GM18873 (cell line): ENCODE data around the gene ASB18.
"Not testable (repeated sequence)": the region's sequence is repeated elsewhere in the genome, so short reads cannot be mapped to it uniquely, and the experiment has no call there.

ENCODE experiments used
- ATAC-seq: cut with Tn5 transposase; IDR thresholded peaks from one replicate; pipeline ENCODE4 v1.9.1; 2021; ENCODE audit warnings: mild to moderate bottlenecking, moderate library complexity, moderate number of reproducible peaks; ENCODE audit not compliant: unreplicated experiment, low FRiP score

The ASB18 gene, protein sequence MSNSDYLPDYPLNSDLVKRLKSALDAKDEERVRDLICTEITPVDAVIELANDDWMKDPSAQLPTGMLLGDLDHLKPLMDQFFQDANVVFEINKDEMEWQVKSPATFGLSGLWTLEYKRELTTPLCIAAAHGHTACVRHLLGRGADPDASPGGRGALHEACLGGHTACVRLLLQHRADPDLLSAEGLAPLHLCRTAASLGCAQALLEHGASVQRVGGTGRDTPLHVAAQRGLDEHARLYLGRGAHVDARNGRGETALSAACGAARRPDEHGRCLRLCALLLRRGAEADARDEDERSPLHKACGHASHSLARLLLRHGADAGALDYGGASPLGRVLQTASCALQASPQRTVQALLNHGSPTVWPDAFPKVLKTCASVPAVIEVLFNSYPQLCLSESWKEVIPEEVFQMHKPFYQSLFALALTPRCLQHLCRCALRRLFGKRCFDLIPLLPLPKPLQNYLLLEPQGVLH

DNA sequence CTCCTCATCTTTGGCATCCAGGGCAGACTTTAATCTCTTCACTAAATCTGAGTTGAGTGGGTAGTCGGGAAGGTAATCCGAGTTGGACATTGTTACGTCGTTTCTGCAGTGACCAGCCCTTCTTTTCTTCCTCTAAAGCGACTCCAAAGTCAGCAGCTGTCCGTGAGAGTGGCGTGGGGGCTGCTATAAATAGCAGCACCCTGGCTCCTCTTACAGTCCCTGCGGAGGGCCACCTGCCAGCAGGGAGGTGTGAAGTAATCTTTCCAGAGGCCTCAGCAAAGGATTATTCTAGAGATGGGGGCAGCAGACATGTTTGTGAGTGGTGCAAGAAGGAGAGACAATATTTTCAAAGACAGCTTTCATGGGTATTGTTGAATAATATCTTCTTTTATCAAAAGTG, at the start of gene ASB18:
ASB18 (minus strand) TSS at position 151 of the 400 bp plus-strand sequence; CDS start at position 90, 61 bp downstream.
- no peak for ATAC-seq

DNA sequence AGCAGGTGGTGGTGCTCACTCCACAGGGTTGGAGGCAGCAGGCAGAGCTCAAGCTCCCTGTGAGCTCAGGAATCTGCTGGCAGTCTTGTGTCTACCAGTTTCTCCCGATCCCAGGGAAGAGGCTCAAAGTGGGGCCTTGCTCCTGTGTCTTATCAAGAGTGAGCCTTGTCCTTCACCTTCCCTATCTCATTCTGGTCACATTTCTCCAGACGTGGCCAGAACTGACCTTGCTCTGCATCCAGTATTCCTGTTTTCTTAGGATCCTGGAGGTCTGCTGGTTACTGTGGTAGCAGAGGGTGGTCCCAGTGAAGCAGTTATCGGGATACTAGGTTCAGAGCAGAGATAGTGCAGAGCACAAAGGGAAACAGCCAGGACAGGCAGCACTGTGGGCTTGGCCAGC, 47.1 kb upstream of the ASB18 start:
- no peak for ATAC-seq

DNA sequence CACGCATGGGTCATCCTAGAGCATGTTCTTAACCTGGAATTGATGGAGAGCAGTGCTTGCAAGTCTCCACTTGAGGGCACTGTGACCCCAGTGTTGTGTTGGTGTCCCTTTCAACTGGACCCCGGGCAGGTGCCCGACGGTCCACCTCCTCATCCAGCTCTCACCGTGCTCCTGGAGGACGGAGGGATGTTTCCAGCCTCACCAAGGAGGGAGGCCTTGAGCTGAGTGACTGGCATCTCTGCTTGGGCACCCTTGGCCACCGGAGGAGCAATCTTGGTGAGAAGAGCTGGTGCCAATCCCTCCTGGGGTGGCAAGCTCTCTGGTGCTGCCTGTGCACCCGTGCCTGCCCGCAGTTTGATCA, 45.4 kb upstream of the ASB18 start:
- no peak for ATAC-seq

DNA sequence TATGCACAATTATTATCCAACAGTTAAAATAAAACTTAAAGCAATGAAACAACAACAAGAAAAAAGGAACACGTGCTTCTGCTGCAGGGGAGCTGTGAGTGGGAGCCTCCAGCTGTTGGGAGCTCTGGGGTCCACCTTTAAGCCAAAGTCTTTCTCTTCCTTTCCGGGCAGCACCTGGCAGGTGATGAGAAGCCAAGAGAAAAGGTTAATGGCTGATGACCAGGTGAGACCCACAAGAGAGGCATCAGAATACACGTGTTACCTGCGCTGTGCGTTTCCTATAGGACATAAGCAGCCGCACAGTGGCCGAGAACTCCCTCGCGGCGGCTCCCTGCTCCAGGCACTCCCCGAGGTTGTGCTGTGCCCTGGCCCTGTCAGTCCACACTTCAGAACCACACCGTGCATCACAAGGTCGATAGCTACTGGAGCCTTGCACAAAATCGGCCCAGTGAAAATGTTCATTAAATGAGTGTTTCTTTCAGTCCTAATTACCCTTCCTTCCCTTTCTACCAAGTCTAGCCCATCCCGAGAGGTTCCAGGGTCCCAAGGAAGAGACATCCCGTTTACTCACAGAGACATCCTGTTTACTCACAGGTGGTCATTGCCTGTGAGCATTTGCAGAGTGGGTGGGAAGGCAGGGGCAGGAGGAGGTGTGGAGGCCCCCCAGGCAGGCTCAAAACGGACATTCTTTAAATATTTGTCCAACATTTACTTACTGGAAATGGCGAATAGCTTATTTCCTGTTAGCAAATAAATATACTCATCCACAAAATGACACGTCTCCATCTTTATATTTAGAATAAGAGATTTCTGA, 44.9 kb upstream of the ASB18 start:
- no peak for ATAC-seq

DNA sequence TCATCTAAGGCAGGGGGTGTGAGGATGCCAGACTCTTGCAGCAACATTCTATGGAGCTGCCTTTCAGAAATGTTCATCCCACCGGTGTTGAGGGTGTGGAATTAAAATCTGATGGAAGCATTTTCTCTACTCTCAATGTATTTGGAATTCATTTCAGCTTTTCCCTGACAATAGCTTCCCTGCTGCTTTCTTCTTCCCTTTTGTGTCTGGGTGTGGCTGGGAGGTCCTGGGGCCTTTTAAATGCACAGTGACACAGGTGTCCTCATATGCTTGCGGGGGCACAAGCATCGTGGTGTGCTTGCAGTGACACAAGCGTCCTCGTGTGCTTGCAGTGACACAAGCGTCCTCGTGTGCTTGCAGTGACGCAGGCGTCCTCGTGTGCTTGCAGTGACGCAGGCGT, 43.4 kb upstream of the ASB18 start:
- no peak for ATAC-seq

DNA sequence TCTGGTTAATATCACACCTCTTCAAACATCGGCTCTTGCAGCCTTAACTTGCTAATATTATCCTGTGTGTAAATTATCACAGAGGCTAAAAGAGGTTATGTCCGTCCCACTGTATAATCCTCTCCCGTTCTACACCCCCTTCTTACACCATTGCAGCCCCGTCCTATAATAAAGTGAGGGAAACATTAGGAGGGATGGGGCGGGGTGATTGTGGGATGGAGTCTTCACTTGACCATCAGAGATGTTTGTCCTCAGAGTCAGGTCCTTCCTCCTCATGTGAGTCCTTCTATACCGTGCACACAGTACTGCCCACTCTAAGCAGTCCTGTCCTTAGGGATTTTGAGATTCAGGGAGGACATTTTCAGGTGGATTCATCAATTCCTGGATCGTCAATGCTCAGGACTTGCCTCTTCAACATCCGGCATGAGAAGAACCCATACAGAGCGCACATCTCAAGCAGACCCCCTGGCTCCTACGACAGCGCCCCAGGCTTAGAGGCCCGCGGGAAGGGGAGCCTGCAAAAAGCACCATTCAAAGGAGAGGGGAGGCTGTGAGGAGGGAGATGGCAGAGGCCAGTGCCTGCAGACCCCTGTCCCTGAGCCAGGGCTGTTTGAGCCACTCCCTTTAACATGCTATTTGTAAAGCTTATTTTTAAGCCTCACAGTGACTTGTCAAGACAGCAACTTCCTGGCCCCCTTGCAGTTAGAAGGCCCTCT, 42.8 kb upstream of the ASB18 start:
- ATAC-seq = no peak

DNA sequence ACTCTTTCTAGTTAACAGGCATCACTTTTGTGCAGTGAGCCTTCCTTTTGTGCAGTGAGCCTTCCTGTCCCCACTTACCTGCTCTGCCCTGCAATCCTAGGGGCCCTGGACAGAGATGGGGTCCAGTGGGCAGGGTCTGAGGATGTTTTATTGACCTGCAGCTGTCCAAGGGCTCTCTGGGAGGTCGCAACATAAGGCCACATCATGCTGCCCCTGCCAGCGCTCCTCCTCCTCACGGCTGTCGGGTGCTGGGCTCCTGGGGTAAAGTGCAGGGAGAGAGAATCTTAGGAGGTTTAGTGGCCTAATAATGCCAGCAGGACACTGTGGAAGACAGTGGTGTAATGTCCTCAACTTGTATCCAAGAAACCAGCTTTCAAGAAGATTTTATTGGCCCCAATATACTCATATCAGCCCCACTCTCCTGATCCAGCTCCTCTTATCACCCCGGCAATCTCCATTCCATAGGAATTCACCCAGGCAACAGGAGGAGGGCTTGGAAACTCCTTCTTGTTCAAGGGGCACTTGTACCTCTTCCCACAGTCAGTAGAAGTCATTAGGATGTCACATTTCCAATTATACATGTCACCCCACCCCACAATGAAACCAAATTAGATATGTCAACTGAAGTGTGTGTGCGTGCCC, 41.9 kb upstream of the ASB18 start:
- ATAC-seq = no peak

DNA sequence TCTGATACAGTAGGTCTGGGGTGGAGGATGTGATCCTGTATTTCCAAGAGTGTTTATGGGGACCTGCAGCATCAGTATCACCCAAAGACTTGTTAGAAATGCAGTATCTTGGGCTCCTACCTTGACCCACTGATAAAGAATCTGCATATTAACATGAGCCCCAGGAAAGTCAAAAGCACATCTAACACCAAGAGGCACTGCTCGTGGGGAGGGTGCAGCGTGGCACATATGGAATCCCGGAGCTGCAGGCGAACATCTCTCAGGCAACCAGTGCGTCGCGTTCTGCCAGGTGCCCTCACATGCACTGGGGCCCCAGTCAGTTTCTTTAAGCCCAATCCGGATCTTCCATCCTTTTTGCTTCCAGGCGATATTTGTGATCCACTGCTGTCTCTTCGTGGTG, 41.3 kb upstream of the ASB18 start:
- no peak for ATAC-seq

DNA sequence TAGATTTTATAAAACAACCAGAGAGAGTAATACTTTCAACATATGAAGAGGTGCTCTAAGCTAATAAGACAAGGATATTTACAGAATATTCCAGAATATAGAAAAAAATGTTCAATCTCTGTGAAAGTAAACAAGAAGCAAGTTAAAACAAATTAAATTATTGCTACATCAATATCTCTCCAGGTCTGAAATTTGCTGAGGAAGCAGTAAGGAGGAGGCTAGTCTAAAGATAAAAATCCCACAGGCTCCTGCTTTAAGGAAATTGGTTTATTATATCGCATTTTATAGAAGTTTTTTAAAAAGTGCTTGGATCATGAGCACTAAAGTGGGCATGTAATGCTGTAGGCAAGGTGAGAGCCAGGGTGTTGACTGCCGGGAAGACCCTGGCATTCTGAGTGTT, 39.7 kb upstream of the ASB18 start:
- no peak for ATAC-seq

DNA sequence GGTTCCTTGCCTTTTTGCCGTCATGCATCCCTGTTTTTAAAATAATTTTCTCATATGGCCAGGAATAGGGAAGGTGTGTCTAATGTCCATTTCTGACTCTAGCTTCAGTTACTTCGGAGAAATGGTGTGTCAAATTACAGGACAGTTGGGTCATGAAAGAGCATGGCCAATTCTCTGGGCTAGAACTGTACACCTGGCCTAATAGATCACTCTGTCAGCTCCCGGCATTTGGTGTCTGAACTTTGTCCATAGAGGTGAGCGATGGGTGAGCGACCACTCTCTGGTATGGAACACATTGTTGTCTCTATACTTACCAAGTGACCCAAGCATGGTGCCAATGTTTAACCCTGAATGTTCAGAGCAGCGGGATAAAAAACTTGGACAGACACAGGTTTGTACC, 38.3 kb upstream of the ASB18 start:
- no peak for ATAC-seq

DNA sequence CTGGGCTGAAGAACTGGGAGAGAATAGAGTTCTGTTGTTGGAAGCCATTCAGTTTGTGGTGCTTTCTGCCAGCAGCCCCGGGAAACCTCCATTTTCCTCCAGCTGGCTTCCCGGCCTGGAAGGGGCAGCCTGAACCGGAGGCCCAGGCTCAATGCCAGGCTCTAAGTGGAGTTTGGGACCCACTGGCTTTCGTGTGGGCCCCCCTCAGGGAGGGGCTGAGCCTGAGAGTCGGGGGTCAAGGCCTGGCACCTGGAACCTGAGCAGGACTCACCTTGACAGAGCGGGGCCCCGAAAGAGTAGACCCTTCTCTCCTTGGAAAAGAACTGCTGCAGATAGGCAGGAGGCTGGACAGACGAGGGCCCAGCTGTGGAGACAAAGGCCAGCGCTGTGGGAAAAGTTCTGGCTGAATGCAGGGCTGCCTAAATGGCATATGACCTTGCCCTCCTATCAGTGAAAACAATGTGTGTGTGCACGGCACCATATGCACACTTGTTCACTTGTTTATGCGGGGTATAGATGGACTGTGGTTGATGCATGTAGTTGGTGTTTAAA, 34.8 kb upstream of the ASB18 start:
- no peak for ATAC-seq

DNA sequence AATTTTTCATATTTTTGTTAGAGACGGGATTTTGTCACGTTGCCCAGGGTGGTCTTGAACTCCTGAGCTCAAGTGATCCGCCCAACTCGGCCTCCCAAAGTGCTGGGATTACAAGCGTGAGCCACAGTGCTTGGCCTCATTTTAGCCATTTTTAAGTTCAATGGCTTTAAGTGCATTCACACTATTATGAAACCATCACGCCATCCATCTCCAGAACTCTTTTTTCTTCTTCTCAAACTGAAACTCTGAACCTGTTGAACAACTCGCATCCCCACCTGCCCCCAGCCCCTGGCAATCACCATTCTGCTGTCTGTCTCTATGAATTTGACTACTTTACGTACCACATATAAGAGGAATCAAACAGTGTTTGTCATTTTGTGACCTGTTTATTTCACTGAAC, 31.3 kb upstream of the ASB18 start:
- no peak for ATAC-seq

DNA sequence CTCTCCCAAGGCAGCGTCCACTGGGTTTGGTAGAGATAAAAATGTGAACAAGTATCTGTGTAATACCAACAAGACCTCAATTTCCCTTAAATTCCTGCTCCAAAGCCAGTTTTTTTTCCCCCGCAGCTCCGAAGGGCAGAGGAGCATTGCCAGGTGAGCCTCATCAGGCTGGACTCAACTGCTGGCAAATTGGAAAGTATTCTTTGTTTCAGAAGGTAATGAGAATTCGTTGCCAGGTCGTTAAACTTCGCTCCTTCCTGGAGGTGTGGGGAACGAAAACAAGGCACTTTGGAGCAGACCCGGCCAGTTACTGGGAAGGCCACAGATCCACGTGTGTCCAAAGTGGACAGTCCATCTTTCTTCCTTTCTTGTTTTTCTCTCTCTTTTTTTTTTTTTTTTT, 30.4 kb upstream of the ASB18 start:
- ATAC-seq = no peak

DNA sequence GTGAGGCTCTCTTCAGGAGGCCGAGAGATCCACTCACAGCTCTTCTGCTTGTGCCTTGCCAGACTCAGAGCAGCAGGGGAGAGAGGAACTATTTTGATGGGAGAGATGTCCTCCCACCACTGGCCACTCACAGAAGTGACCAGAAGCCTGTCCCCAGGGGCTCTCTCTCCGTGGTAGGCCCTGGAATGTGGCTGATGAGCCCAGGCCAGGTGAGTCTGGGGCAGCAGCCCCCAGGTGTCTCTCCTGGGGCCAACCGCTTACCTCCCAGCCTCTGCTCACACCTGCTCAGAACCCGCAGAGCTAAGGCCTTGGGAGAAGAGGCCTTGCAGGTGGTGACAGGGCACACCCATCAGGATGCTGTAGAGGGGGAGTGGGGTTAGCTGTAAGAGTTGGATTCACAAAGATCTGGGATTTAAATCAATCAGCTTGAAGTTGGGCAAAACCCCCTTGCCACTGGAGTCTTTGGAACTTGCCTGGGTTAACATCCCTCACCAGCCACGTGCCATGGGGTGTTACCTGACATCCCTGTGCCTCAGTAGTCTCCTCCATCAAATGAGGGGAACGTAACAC, 29.1 kb upstream of the ASB18 start:
- ATAC-seq = no peak

DNA sequence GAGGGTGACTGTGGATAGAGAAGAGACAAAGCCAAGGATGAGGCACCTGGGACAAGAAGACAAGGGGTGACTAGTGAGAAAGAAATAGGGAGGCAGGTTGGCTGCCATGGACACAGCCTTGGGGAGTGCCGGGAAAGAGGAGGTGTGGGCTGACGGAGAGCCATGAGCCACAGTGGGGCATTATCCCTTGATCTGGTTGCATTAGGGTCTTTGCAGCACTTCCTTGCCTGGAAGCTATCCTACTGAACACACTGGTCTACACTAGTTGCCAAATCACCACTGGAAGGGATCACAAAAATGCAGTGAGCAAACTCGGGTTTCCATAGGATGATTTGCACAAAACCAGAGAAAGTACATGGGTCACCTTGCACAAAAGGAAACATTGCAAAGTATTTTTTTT, 27.7 kb upstream of the ASB18 start:
- no peak for ATAC-seq

DNA sequence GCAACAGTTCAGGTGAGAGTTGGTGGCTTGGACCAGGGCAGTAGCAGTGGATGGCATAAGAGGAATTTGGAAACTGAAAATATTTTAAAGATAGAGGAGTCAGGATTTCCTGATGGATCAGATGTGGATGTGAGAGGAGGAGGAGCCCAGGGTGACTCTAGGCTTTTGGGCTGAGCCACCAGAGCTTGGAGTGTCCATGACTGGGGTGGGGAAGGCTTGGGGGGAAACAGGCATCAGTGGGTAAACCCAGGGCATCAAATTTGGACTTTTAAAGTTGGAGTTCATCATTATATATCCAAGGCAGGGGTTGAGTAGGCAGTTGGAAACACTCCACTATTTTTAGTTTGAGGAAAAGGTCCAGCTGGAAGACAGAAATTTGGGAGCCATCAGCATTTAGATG, 27.3 kb upstream of the ASB18 start:
- no peak for ATAC-seq

DNA sequence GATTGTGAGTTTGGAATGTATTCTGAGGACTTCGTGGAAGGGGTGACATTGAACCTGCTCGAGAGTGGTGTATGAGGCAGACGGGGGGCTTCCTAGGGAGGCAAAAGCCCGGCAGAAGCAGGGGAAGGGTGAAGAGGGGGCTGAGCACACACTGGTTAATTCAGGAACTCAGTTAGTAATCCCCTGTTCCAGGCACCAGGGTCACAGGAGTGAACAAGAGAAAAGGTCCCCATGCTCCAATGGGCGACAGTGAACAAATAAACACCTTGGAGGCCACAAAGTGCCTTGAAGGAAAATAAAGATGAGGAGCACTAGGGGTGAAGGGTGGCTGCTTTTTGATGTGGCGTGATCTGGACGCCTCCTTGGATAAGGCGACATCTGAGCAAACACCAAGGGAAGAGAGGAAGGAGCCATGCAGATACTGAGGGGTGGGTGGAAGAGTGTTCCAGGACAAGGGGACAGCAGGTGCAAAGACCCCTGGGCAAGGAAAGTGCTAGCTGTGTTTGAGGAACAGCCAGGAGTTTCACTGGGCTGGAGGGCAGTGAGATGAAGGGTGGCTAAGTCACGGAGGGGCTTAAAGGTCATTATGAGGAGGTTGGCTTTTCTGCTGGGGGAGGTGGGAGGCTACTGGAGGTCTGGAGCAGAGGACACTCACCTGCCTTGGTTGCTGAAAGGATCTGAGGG, 26.7 kb upstream of the ASB18 start:
- ATAC-seq = no peak

DNA sequence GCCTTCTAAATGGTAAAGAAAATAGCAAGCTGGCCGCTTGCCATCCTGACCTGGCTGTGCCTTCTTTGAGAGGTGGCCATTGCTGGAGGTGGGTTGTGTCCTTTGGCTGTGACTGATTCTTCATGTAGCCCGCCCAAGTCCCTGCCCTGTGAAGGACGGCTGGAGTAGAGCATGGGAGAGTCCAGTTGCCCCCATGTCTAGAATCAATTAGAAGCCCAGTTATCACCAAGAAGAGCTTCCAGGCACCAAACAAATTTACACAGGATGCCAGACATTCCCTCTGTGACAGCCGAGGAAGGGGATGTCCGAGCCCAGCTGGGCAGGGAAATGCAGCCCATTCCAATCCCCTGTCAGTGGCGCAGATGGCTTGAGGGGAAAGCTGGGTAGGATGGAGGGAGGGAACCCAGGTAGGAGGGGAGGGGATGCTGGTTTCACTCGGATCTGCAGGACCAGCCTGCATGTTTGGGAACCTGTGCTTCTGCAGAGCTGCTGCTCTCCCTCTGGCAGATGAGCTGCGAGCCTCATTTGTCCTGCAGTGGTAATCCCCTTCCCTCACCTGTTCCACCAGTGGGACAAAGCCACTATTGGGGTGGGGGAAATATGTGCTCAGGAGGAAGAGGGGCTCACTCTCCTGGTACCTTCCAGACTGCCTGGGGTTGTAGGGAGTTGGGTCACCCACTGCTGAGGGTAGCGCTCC, 25.7 kb upstream of the ASB18 start:
- ATAC-seq = no peak

DNA sequence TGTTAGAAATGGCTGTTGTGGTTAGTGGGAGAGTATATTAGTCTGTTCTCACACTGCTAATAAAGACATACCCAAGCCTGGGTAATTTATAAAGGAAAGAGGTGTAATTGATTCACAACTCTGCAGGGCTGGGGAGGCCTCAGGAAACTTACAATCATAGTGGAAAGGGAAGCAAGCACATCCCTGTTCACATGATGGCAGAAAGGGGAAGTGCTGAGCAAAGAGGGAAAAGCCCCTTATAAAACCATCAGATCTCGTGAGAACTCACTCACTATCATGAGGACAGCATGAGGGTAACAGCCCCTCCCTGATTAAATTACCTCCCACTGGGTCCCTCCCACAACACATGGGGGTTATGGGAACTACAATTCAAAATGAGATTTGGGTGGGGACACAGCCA, 24.2 kb upstream of the ASB18 start:
- ATAC-seq = not testable (repeated sequence)
